Urothelium cell line (cell line): ENCODE measurements around the gene CAPN15.

Source experiments
- DNase-seq: peaks from one replicate; pipeline ENCODE4 v3.0.0; 2011; ENCODE audit warnings: low spot score, mixed read lengths
- FAIRE-seq: peaks from 2 replicates; lab custom pipeline; 2011; peaks lifted over from hg19 to GRCh38; lab: Jason Lieb, UNC

Gene CAPN15

DNA sequence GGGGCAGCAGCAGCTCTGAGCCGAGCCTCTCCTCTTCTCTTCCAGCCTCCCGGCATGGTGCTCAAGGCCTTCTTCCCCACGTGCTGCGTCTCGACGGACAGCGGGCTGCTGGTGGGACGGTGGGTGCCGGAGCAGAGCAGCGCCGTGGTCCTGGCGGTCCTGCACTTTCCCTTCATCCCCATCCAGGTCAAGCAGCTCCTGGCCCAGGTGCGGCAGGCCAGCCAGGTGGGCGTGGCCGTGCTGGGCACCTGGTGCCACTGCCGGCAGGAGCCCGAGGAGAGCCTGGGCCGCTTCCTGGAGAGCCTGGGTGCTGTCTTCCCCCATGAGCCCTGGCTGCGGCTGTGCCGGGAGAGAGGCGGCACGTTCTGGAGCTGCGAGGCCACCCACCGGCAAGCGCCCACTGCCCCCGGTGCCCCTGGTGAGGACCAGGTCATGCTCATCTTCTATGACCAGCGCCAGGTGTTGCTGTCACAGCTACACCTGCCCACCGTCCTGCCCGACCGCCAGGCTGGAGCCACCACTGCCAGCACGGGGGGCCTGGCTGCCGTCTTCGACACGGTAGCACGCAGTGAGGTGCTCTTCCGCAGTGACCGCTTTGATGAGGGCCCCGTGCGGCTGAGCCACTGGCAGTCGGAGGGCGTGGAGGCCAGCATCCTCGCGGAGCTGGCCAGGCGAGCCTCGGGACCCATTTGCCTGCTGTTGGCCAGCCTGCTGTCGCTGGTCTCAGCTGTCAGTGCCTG is 46.7 kb downstream of the CAPN15 start:
- FAIRE-seq (no peak), DNase-seq (no peak)

DNA sequence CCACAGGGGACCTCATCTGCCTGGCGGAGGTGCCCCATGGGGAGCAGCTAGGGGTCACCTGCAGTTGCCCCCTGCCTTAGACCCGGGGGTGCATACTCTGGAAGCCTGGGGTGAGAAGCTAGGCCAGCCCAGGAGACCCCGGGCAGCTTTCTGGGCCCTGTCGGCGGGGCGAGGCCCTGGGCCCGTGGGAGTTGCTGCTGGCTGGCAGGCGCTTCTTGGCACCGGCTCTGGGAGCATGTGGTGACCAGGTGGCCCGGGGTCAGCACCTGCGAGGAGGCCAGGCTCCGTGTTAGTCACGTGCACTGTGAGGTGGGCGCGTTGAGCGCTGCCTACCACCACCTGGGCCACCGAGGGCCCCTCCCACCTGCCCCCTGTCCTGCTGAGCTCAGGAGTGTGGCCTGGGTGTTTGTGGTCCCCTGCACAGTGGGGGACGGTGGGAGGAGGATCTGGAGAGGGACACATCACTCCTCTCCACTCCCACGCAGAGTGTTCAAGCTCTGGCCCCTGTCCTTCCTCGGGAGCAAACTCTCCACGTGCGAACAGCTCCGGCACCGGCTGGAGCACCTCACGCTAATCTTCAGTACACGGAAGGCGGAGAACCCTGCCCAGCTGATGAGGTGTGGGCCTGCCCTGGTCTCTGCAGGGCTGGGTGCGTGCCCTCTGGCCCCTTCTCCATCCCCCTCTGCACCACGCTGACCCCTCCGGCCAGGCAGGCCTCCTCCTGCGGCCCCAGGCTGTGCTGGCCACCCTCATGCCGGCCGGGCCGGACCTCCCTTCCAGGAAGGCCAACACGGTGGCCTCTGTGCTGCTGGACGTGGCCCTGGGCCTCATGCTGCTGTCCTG is 48.1 kb downstream of the CAPN15 start:
- DNase-seq (no peak), FAIRE-seq (no peak)

DNA sequence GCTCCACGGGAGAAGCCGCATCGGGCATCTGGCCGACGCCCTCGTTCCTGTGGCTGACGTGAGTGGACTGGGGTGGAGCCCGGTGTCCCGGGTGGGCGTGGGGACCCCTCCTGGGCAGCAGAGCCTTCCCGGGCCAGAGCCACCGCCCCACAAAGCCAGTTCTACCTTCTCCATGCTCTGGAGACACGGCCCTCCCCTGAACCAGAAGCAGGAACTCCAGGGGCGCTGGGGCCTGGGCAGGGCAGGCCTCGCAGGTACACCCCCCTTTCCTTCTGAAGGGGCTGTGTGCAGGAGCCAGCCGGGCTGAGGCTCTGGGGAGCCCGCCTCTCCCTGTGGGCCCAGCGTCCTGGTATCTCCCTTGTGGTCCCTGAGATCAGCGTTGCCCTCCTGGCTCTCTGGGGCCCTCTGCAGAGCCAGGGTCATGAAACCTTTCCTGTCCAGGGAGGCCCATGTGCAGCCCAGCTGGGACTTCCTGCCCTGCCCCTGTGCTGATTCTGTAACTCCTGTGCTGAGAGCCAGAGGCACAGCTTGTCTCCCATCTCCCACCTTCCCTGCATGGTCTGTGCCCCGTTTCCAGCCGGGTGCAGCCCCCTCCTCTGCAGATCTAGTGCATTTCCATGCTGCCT is 48.8 kb downstream of the CAPN15 start:
- no peak for FAIRE-seq
- DNase-seq: no peak

DNA sequence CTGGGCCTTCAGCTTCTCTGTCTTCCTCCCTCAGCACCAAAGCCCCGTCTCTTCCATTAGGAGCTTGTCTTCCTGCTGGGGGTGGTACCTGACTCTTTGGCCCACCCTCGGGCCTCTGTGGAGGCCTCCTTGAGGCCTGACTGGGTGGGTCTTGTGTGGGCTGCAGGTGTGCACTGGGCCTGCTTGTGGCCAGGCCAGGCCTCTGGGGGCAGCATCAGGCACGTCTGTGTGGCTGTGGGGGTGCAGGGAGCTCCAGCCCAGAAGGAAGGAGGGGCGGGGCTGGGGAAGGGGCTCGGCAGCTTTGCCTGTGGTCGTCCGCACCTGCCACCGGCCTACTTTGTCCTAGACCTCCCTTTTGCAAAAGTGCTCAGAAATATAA is 49.3 kb downstream of the CAPN15 start:
- DNase-seq (no peak), FAIRE-seq (no peak)

DNA sequence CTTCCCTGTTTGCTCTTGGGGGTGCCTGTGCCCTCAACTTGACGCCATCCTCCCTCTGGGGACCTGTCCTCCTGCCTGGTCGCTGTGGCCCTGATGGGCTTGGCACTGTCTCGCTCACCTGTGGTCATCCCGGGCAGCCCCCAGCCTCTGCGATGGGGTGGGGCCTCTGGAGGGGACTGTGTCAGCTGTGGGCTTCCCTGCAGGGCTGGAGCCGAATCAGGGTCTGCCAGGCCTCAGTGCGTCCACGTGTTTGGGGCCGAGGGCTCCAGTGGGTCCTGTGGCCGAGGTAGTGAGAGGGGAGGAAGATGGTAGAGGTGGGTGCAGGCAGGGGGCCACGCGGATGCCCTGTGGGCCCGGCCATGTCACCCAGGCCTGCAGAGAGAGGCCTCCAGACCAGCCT is 50.3 kb downstream of the CAPN15 start:
- no peak for DNase-seq

DNA sequence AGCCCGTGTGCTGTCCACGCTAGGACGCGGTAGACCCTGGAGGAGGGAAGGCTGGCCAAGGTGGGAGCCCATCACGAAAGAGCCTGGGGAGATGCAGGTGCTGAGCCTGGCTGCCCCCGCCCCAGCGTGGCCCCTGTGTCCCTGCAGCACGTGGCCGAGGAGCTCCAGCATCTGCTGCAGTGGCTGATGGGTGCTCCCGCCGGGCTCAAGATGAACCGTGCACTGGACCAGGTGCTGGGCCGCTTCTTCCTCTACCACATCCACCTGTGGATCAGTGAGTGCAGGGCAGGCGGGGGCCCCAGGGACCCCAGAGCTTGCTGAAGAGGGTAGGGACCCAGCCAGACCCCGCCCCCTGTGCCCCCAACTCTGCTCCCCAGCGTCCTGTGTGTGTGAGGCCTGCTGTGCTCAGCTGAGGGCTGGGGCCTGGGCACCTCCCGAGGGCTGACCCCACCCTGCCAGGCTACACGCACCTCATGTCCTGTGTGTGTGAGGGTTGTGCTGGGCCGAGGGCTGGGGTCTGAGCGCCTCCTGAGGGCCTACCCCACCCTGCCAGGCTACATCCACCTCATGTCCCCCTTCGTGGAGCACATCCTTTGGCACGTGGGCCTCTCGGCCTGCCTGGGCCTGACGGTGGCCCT is 50.8 kb downstream of the CAPN15 start:
- no peak for FAIRE-seq
- DNase-seq: no peak

More for the DNA sequence above, 50.3 kb downstream of the CAPN15 start:
- FAIRE-seq: no peak

DNA sequence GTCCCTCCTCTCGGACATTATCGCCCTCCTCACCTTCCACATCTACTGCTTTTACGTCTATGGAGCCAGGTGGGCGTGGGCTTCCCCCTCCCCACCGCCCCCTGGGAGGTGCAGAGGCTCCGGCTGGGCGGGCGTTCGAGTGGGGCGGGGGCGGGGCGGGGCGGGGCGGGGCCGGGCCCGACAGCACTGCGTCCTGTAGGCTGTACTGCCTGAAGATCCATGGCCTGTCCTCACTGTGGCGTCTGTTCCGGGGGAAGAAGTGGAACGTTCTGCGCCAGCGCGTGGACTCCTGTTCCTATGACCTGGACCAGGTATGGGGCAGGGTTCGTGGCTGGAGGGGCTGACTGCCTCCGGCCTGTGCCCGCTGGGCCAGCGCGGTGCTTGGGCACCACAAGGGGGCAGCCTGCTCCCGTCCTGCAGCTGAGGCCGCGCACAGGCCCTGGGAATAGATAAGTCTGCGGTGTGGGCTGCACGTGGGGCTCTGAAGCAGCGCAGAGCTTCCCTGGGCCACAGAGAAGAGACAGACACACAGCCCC is 51.4 kb downstream of the CAPN15 start:
- no peak for FAIRE-seq
- no peak for DNase-seq

DNA sequence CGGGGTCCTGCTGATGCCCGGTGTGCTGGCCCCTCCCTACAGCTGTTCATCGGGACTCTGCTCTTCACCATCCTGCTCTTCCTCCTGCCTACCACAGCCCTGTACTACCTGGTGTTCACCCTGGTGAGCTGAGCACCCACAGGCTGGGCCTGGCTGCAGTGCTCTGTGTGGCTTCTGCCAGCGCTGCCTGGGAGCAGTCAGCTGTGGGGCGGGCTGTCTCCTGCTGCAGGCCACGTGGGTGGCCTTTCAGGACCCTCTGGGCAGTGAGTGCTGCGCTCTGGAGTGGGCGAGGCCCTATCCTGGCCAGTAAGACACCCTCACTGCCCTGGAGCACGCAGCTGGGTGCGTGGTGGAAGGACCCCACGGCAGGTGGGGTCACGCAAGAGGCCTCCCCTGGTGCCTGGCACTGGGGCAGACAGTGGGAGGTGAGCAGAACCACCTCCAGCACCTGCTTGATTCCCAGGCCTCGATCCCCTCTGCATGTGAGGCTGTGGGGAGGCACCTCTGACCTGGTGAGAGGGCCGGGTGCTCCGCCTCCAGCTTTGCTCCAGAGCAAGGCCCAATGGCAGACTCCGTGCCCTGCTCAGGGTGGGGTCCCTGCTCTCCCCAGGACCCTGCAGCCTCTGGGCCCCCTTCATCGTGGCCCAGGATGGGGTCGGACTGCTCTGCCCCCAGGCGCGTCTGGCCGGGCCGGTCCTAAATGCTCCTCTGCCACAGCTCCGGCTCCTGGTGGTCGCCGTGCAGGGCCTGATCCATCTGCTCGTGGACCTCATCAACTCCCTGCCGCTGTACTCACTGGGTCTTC is 52.8 kb downstream of the CAPN15 start:
- FAIRE-seq: no peak
- no peak for DNase-seq

DNA sequence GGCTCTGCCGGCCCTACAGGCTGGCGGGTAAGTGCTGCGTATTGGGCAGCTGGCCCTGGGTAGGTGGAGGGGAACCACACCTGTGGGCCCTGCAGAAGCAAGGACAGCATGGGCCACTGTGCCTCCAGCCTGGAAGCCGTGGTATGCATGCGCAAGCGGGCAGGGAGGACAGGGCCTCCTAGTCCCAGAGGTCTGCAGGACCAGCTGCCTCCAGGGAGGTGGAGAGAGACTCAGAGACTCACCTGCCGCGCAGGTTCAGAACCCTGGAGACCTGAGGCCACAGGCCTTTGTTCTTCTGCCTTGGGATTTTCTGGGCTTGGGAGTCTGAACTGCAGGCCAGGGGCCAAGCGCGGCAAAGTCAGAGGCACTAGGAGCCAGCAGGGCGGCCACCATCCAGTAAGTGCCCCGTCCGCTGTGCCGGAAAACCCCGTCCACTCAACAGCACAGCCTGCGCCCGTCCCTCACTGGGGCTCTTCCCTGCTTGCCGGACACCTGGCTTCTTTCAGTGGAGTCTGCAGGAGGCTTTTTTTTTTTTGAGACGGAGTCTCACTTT is 53.5 kb downstream of the CAPN15 start:
- no peak for DNase-seq
- no peak for FAIRE-seq

DNA sequence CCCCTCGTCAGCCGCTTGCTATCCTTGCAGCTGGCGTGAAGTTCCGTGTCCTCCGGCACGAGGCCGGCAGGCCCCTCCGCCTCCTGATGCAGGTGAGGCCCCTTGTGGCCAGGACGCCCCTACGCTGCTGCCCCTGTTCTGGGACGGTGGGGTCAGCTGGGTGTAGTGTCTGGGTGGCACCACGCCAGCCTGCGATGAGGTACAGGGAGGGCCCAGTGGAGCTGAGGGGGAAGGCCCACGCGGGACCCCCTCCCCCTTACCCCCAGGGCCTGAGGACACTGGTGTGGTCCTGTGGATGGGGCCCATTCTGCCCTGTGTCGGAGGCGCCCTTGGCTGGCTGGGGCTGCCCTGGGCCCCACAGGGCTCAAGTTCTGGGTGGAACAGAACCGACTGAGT is 54.7 kb downstream of the CAPN15 start:
- FAIRE-seq: no peak
- no peak for DNase-seq

DNA sequence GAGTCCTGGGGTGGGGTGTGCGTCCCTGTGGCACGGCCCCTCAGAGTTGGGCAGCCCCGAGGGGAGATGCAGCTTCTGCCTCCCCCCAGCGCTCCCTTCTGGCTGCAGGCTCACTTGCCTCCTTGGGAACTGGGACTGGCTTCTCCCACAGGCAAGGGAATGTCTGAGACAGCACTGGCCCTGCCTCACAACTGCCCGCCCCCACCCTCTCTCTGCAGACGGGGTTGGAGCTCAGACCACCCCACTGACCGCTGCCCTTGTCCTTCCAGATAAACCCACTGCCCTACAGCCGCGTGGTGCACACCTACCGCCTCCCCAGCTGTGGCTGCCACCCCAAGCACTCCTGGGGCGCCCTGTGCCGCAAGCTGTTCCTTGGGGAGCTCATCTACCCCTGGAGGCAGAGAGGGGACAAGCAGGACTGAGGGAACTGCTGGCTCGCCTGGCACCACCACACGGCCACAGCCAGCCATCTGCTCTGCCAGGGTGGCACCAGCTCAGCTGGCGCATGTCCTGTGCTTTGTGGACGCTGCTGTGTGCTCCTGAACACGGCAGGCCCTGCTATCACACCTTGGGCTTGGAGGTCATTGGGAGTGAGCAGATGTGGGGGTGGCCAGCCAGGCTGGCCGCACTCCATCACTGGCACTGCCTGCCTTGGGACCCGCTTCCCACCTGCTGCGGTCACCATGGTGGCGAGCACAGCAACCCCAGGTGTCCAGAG is 55.3 kb downstream of the CAPN15 start:
- DNase-seq: no peak
- no peak for FAIRE-seq

DNA sequence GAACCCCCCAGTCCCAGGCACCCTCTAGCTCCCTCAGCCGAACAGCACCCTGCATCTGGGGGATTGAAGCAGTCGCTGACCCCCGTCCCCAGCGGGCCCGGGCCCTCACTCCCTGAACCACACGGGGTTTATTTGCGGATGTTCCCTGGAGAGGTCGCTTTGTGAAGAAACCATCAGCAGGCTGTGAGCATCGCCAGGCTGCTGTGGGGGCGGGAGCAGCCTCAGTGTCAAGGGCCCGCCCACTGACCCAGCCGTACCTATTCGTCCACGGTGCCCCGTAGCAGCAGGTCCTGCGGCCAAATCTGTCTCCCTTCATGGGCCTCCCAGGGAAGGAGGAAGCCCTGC is 55.9 kb downstream of the CAPN15 start:
- FAIRE-seq: no peak
- no peak for DNase-seq

DNA sequence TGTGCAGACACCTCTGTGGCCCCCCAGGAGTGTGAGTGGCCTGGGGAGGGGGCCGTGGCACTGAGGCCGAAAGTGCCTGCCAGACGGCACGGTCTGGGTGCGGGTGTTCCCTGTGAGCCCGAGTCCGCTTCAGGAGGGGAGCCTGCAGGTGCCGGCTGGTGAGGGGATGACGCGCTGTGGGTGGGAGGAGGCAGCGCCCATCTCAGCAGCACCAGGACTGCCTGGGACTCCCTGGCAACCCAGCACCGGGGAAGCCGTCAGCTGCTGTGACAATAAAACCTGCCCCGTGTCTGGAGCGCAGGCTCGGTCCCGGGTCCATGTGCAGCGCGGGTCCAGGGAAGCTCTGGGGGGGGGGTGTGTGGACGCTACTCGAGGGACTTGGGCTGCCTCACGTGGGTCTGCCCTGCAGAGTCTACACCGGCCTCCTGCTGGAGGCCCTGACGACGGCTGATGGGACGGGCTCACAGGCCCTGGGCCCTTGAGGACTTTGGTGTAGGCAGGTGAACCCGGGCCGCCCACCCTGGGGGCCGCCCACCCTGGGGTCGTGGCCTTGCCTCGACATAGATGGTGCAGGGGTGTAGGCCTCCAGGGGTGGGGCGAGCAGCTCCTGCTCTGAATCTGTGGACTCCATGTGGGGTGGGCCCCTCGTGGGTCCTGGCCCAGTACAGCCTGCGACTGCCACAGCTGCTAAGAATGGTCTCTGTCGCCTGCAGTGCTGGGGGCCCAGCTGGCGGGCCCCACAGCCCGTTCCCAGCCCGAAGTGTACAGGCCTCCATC is 56.5 kb downstream of the CAPN15 start:
- FAIRE-seq (no peak), DNase-seq (no peak)

DNA sequence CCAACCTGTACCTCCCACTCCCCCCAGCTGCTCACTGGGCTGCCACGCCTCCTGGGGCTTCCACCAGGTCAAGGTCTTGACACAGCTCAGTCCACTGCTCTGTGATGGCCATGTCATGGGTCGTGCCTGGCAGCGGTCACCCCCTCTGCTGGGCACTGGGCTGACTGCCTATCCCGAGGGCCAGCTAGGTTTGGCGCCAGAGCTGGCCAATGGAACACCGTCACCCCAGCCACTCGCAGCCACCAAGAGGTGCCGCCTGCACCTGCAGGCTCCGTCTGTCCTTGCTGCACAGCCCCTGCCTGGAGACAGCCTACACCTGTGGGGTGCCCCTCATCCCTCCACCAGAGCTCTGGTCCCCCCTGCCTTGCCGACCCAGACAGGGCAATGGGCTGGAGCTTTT is 57.8 kb downstream of the CAPN15 start:
- FAIRE-seq (no peak), DNase-seq (no peak)

DNA sequence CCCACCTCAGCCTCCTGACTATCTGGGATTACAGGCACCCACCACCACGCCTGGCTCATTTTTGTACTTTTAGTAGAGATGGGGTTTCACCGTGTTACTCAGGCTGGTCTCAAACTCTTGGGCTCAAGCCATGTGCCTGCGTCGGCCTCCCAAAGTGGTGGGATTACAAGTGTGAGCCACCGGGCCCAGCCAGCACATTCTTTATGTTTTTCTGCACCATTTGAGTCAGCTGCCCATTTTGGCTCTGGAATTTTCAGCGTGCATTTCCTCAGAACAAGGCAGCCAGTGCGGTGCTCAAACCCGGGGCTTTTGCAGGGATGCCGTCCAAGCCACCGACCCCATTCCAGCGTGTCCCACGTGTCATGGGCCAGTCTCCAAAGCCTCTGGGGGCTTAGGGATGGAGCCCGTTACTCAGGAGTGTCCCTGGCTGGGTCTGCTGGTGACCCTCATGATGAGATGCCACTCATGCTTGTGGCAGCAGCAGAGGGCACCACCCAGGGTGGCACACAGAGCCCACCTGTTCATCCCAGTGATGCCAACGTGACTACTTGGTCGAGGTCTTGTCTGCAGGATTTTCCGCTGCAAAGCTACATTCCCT is 58.6 kb downstream of the CAPN15 start:
- FAIRE-seq: no peak
- no peak for DNase-seq

DNA sequence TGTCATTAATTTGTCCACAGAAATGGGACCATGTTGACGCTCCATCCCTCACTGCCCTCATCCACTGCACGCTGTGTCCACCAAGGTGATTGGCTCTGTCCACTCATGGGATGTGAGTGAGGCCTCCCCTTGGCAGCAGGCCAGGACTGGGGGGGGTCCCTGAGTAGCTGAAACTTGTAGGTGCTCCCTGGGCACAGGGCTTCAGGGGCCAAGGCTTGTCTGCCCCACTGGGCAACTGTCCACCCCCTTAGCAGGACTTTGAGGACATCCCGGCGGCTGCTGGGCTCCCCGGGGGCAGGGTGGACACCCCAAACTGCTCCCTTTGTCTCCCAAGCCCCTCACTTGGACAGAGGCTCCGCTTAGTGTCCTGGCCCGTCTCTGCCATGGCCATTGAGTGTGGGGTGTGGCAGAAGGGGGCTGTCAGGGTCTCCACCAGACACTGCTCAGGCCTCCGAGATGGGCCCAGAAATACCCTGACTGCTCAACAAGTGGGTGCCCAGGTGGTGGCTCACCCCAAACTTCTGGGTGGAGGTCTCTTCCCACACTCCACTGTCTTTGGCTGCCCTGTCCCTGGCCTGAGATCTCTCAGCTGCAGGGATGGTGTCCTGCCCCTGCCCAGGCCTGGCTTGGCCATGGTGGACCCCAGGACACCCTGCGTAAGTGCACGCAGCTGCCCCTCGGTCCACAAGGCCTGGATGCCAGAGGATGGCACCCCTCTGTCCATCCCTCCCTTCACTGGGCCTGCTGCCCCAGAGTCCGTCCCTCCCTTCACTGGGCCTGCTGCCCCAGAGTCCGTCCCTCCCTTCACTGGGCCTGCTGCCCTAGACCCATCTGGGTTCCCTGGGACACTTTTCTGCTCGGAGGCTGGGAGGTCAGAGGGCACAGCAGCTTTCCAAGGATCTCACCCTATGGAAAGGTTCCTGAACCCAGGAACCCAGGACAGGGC is 59.4 kb downstream of the CAPN15 start:
- DNase-seq: no peak
- no peak for FAIRE-seq

DNA sequence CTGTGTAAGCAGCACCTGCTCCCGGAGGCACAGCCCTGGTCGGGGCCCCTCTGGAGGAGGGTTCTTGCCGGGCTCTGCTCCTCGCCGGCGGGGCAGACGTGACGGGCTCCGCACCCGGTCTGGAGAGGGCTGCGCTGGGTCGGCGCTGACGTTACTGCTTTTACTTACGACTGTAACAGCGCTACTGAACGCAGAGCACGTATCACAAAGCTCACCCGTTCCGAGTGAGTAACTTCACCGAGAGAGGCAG is 61.1 kb downstream of the CAPN15 start:
- no peak for FAIRE-seq
- no peak for DNase-seq
